GM20000 (cell line): ENCODE data around the gene USP35.
"Not testable (repeated sequence)": the region's sequence is repeated elsewhere in the genome, so short reads cannot be mapped to it uniquely, and the experiment has no call there.

ENCODE experiments used
- DNase-seq: peaks from one replicate; pipeline ENCODE4 v3.0.0; 2012; ENCODE audit warnings: low spot score
- TF ChIP-seq, protein P1 (sequence below): IDR thresholded peaks from 2 replicates; pipeline ENCODE4 v1.5.1; 2012; ENCODE audit warnings: mild to moderate bottlenecking, control low read depth; ENCODE audit errors: extremely low read depth, missing control alignments

Gene USP35

DNA sequence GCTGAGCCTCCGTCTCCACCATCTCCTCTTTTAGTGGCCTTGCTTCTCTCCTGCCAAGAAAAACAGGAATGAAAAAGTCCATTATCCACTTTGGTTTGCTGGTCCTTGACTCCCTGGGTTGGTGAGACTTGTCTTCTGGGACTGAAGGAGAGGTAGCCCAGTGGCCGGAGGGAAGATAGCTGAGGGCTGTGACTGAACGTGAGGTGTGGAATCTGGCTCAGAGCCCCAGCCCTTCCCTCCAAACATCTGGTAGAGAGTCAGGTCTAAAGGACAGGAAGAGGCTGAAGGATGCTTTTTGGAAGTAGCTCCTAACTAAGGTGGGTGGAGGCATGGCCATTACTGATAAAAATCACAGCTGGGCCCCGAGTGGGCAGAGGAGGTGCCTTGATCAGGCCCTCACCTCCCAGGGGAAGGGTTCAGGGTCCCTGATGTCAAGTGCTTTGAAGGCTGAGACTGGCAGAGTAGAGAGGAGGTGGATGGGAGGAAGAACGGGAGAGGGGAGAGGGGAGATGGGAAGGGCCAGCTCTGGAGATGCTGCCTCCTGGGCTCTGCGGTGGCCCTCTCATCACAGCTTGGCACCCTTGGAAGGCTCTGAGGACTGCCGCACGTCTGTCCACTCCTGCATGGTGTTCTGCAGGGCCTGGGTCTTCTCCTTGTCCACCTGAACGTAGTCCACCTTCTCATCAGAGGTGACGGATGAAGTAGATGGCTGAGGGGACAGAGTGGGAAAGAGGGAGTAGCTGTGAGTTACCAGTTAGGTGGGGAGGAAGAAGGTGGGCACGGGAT is 30.2 kb downstream of the USP35 start:
- TF ChIP-seq, protein P1, sequence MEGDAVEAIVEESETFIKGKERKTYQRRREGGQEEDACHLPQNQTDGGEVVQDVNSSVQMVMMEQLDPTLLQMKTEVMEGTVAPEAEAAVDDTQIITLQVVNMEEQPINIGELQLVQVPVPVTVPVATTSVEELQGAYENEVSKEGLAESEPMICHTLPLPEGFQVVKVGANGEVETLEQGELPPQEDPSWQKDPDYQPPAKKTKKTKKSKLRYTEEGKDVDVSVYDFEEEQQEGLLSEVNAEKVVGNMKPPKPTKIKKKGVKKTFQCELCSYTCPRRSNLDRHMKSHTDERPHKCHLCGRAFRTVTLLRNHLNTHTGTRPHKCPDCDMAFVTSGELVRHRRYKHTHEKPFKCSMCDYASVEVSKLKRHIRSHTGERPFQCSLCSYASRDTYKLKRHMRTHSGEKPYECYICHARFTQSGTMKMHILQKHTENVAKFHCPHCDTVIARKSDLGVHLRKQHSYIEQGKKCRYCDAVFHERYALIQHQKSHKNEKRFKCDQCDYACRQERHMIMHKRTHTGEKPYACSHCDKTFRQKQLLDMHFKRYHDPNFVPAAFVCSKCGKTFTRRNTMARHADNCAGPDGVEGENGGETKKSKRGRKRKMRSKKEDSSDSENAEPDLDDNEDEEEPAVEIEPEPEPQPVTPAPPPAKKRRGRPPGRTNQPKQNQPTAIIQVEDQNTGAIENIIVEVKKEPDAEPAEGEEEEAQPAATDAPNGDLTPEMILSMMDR: no peak
- no peak for DNase-seq

DNA sequence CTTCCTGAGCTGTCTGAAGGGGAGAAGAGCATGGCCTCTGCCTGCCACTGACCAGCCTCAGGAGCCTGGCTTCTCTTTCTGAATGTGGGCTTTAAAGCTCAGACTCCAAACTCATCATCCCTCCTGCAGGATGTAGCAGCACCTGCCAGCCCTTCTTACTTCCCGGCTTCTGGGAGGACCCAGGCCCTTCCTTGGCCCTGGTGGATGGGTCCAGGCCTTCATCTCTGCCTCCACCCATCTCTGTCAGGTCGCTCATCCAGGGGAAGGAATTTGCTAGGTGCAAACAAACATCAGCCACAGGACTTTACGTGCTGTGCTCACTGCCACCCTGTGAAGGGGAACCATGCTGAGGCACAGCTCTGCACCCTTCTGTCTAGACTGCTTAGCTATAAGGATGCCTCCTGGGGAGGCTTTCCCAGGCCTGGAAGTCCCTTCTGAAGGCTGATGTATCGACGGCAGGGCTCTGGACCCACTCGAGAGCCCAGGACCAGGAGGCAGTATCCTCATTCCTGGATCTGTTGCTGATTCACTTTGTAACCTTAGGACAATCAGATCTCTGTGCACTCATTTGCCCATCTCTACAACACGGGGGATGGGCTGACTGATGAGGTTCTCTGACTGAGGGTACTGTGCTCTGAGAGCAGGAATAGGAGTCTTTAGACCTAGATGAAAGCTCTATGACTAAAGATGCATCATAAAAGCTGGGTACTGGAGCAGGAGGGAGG is 30.9 kb downstream of the USP35 start:
- DNase-seq: no peak
- TF ChIP-seq, protein P1: no peak

DNA sequence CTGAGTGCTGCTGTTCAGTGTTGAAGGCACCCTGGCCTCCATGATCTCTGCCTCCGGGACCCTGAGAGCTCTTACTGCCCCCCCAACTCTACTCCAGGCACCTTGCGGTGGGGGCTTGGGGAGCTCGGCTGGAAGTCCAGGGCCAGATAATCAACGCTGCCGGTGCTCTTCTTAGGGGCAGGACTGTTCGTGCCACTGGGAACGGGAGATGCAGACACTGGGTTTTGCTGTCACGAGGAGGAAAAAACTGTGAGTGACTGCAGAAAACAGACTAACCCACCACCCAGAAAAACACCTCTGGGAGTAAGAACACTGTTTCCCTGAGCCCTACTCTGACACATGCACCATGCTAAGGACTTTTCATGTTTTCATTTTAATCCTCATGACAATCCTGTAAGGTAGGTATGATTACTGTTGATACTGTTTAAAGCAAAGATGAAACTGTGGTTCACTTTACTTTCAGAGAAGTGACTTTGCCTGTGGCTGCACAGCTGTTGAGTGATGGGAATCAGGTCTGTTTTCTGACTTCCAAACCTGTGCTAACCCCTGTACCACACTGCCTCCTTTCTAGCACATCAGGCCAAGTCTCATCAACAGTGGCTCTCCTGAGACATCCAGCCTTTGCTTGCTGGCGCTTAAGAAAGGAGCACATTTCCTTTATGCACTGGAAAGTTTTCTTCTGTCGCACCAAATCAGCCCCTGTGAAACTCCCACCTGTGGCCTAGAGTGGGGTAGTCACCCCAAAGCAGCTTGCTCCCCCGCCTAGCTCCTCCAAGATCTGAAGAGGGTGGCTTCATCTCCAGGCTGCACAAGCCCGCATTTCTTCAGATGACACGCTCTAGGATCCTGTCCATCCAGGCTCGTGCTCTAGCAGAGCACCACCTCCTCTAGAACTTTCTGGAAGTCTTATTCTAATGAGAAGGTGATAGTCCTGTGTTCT is 31.8 kb downstream of the USP35 start:
- DNase-seq: no peak
- TF ChIP-seq, protein P1: no peak

DNA sequence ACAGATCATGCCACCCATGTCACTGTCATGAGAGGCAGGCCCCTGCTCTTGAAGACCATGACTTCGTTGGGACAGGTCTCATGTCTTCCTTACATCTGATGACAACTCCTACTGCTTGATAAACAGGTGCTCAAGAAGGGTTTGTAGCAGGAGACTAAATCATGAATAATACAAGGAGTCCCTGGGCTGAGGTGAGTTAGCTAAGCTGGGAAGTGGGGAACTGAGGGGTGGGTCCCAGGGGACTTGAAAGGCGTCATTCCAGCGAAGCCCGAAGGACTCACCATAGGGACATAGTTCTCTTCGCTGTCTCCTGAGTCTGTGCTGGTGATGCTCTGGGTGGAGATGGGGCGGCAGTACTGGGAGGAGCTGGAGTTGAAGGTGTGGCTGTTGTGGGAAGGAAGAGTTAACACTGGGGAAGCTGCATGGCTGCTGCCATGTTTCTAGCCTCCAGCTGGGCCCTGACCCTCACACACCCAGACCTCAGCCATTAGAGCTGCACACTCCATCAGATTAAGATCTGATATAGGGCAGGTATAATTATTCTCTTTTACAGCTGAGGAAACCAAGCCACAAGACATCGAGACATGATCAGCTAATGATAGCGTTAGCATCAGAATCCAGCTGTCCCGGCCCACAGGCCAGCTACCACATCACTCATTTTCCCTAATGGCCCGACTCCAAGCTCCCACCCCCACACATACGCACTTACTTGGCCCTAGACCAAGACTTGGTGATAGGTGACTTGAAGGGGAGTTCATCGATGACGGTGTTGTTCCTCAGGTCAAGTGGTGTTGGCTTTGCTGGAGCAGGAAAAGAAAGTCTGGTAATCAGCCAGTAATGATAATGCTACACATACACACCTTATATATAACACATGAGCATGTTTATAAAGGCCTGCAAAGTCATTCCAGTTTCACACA is 32.9 kb downstream of the USP35 start:
- DNase-seq: no peak
- TF ChIP-seq, protein P1: no peak

DNA sequence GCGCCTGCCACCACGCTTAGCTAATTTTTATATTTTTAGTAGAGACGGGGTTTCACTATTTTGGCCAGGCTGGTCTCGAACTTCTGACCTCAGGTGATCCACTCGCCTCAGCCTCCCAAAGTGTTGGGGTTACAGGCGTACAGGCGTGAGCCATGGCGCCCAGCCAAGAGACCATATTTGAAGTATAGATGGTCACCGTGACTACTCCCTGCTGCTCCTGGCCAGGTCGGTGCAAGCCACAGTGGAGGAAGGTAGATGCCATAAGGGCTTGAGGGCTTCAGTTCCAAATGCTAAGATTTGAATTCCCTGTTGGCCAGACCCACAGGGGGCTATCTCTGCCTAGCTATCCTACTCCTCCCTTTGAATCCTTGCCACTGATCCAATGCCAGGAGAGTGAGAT is 34.0 kb downstream of the USP35 start:
- not testable (repeated sequence) for DNase-seq

DNA sequence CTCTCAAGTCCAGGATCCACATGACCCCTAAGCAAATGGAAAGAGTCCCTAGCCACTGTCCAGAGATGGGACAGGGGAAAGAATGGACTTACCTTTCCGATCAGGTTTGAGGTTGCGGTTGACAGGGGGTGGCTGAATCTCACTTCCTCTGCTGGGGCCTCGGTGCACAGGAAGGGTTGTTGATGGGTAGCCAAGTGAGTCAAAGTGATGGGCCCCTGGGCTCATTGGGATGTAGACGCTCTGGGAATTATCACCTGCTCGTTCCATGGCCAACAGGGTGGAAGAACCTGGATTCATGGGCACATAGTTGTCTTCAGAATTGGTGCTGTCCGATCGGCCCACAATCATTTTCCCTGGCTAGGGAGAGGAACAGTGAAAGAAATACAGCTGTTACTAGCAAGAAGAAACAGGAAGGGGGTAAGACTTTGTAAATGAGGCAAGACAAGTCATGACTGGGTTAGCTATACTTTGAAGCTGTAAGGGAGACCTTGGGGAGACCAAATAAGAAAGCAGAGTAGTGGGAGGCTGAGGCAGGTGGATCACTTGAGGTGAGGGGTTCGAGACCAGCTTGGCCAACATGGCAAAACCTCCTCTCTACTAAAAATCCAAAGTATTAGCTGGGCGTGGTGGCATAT is 34.7 kb downstream of the USP35 start:
- DNase-seq: peak; percentile 61
- TF ChIP-seq, protein P1: no peak
